Cardiac fibroblast (primary cell): ENCODE results near the gene ZNF787.
"Not testable (repeated sequence)": the region's sequence is repeated elsewhere in the genome, so short reads cannot be mapped to it uniquely, and the experiment has no call there.

Experiments
- DNase-seq, 2 donors: peaks; one replicate each; pipeline versions ENCODE4 v3.0.0 to v3.0.0-alpha.2; 2010; ENCODE audit warnings: low read depth in 2 of 2
- H3K4me3 ChIP-seq, 2 donors: replicated peaks in 1 of 2; 1 replicate in 1 of 2; 2 replicates in 1 of 2; pipeline ENCODE4 v1.5.1; 2011; ENCODE audit warnings: low read depth in 2 of 2, low read length in 2 of 2, mild to moderate bottlenecking in 2 of 2, moderate library complexity in 1 of 2
- TF ChIP-seq, protein P1 (sequence below): IDR thresholded peaks from one replicate; pipeline ENCODE4 v1.5.1; 2011; ENCODE audit warnings: low read depth, mild to moderate bottlenecking, low read length, inconsistent platforms

ZNF787 gene

DNA sequence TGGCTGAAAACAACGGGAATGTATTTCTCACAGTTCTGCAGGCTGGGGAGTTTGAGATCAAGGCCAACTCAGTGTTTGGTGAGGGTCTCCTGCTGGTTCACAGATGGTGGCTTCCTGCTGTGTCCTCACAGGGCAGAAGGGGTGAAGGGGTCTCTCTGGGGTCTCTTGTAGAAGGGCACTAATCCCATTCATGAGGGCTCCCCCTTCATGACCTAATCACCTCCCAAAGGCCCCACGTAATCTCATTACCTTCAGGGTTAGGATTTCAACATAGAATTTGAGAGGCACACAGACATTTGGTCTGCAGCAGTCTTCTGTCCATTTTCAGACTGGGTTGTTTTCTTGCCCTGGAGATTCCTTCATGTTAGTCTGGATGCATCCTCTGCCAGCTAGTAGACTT is 31.5 kb upstream of the ZNF787 start:
- DNase-seq = no peak
- H3K4me3 ChIP-seq = no peak overlapping the region
- TF ChIP-seq, protein P1, sequence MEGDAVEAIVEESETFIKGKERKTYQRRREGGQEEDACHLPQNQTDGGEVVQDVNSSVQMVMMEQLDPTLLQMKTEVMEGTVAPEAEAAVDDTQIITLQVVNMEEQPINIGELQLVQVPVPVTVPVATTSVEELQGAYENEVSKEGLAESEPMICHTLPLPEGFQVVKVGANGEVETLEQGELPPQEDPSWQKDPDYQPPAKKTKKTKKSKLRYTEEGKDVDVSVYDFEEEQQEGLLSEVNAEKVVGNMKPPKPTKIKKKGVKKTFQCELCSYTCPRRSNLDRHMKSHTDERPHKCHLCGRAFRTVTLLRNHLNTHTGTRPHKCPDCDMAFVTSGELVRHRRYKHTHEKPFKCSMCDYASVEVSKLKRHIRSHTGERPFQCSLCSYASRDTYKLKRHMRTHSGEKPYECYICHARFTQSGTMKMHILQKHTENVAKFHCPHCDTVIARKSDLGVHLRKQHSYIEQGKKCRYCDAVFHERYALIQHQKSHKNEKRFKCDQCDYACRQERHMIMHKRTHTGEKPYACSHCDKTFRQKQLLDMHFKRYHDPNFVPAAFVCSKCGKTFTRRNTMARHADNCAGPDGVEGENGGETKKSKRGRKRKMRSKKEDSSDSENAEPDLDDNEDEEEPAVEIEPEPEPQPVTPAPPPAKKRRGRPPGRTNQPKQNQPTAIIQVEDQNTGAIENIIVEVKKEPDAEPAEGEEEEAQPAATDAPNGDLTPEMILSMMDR = no peak

DNA sequence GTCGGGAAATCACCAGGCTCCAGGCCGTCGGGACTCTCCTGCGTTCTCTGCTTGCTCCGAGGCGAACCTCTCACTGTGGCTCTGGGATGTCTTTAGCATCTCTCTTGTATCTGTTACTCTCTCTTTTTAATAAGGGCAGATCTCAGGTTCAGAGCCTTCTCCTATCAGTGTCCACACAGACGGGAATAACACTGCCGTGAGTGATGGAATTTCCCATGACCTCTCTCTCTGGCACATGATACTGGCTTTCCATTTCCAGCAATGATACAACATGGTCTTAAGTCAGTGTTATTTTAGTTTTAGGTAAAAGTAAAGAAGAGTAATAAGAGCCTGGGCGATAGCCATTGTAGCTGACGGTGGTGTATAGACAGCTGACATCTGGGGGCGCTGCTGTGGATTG is 29.3 kb upstream of the ZNF787 start:
- DNase-seq = no peak
- no peak overlapping the region for H3K4me3 ChIP-seq
- TF ChIP-seq, protein P1 = no peak

DNA sequence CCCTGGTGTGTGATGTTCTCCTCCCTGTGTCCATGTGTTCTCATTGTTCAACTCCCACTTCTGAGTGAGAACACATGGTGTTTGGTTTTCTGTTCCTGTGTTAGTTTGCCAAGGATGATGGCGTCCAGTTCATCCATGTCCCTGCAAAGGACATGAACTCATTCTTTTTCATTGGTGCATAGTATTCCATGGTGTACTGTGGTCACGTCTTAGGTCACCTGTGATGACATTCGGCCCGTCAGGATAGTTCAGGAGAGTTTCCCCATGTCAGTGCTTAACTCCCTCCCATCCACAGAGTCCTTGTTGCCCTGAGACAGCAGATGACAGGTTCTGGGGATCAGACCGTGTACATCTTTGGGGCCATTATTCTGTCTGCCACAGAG is 28.6 kb upstream of the ZNF787 start:
- no peak overlapping the region for H3K4me3 ChIP-seq
- TF ChIP-seq, protein P1 = no peak
- no peak for DNase-seq

DNA sequence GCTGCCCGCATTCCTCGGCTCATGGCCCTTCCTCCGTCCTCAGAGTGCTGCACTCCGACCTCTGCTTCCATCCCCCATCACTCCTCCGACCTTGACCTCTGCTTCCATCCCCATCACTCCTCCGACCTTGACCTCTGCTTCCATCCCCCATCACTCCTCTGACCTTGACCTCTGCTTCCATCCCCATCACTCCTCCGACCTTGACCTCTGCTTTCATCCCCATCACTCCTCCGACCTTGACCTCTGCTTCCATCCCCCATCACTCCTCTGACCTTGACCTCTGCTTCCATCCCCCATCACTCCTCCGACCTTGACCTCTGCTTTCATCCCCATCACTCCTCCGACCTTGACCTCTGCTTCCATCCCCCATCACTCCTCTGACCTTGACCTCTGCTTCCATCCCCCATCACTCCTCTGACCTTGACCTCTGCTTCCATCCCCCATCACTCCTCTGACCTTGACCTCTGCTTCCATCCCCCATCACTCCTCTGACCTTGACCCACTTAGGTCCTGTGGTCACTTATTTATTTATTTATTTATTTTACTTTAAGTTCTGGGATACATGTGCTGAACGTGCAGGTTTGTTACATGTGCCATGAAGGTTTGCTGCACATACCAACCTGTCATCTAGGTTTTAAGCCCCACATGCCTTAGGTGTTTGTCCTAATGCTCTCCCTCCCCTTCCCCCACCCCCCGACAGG is 28.0 kb upstream of the ZNF787 start:
- H3K4me3 ChIP-seq, DNase-seq: not testable (repeated sequence)

DNA sequence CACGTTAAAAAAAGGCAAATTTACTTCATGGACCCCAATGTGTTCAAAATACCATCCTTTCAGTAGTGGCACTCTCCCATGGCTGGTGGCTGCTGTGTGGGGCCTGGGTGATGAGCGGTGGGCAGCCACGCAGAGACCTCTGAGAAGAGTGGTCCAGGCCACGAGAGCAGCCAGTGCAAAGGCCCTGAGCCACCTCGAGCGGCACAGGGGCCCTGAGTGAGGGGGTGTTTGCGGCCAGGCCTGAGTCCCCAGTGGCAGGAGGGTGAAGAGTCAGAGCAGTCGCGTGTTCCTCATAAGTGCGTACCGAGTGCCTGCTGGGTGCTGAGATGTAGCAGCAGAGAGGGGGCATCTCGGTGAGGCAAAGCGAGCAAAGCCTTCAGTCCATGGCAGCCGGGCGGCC is 27.0 kb upstream of the ZNF787 start:
- TF ChIP-seq, protein P1 = no peak
- no peak for DNase-seq
- H3K4me3 ChIP-seq = no peak overlapping the region

DNA sequence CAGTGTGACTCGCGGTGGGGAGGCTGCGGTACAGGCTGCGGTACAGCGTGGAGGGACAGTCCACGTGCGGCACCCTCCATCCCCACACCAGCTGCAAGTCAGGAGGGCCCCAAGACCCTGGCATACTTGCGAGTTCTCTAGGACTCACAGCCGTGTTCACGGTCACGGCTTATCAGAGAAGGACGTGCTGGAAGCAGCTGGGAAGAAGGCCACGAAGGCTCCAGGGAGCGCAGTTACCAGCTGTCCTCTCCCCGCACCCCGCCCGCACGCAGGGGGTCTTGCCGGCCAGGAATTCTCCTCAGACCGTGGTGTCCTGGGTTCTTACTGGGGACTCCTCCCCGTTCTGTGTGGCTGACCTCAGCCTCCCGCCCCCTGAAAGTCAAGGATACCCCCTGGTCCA is 26.2 kb upstream of the ZNF787 start:
- TF ChIP-seq, protein P1 = no peak
- H3K4me3 ChIP-seq = no peak overlapping the region
- DNase-seq = no peak

DNA sequence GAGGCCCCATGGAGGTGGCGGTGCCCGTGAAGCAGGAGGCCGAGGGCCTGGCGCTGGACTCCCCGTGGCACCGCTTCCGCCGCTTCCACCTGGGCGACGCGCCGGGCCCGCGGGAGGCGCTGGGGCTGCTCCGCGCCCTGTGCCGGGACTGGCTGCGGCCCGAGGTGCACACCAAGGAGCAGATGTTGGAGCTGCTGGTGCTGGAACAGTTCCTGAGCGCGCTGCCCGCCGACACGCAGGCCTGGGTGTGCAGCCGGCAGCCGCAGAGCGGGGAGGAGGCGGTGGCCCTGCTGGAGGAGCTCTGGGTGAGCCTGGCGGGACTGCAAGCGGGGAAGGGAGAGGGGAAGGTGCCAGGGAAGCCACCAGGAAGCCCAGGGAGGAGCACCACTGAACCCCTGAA is 25.8 kb upstream of the ZNF787 start:
- TF ChIP-seq, protein P1 = no peak
- no peak overlapping the region for H3K4me3 ChIP-seq
- DNase-seq = no peak
